ENCODE measurements around the gene KCNQ5. TPM values are rescaled to one million over a fixed set of nuclear protein-coding genes. Genes with fewer than 3 reads are reported as not detected.

The KCNQ5 gene
- total and polyA plus RNA-seq, 2 of the 8 experiments (the other 6 are each of a cell fraction or from before 2014, with no cell fraction given), result 0.83 to 1.2 TPM

DNA sequence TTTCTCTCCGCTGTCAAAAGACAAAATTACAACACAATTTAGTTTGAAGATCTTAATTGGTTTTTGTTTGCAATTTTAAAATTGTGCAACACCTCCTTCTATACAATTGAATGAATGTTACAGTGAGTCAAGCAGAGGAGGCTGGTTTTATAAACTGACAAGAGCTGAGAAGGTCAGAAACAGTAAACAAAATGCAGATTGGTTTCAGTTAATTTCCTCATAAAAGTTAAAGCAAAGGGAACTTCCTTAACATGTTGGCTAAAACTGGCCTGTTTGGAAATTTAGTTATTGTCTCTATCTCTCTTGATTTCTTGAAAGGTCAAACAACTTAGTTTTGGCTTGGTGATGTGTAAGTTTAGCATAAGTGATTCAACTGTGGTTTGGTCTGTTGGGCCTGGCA is 581.2 kb downstream of the KCNQ5 start:
- CTCF ChIA-PET (ENCODE audit: partially characterized antibody), result interaction anchor here (0.9 kb wide), 1 partner anchor 588 kb away, joined by 3 read pairs; no protein-coding TSS in a partner anchor
- 96% methylated on average over 1 of the region's 1 CpG; no CpG with 5 or more reads in 1 of the 2 experiments for whole genome bisulfite sequencing, 2 experiments (ENCODE audit: extremely low coverage in 1 of 2, insufficient coverage in 1 of 2, insufficient read length in 1 of 2, insufficient replicate concordance in 2 of 2, low coverage in 1 of 2, low lambda C conversion rate in 2 of 2, missing lambda C conversion rate in 1 of 2)

More for the DNA sequence above, 581.2 kb downstream of the KCNQ5 start:
- Histone ChIP-seq H3K79me1 (ENCODE audit: low read depth, low read length) (no peaks in the 10 kb centered on the region), H3K4ac (replicated peaks; ENCODE audit: insufficient read length, low read depth, low read length) (no peak overlapping the region), H3K27ac (ENCODE audit: low read depth, low read length) (no peak overlapping the region), H3K23ac (ENCODE audit: insufficient read length) (no peak overlapping the region), H4K20me1 (replicated peaks in 1 of 2; ENCODE audit: control insufficient read depth in 1 of 2, insufficient read depth in 2 of 2, low read length in 2 of 2) (no peaks in the 10 kb centered on the region), H3K14ac (ENCODE audit: insufficient read length) (no peak overlapping the region), H2BK120ac (replicated peaks; ENCODE audit: low read depth, low read length) (no peak overlapping the region), H2BK15ac (ENCODE audit: low read length) (no peak overlapping the region), H4K5ac (ENCODE audit: insufficient read length, low read depth, low read length) (no peak overlapping the region), H3K79me2 (ENCODE audit: control insufficient read depth in 1 of 2, insufficient read depth in 2 of 2, low read length in 2 of 2) (no peaks in the 10 kb centered on the region), H2BK5ac (ENCODE audit: low read depth, low read length) (no peak overlapping the region), H4K8ac (ENCODE audit: extremely low read depth, insufficient read depth, low read length) (no peak overlapping the region), H2AK5ac (ENCODE audit: low read depth, low read length) (no peak overlapping the region), H2BK20ac (ENCODE audit: low read length) (no peak overlapping the region), H3K56ac (replicated peaks; ENCODE audit: insufficient read length, low read depth, low read length) (no peak overlapping the region), H3K4me2 (ENCODE audit: insufficient read depth in 1 of 2, low read depth in 2 of 2, low read length in 2 of 2) (no peak overlapping the region), H3K4me3 (ENCODE audit: extremely low read depth in 1 of 4, insufficient read depth in 2 of 4, low read depth in 3 of 4, low read length in 4 of 4) (no peak overlapping the region), H3K9me3 (ENCODE audit: insufficient read depth in 2 of 2, low read depth in 1 of 2, low read length in 1 of 2) (peaks cover 3 to 12% of the 10 kb centered on the region in 2 experiments; a peak in 3 of 4 replicates), H3K23me2 (ENCODE audit: low read depth, low read length) (no peaks in the 10 kb centered on the region), H3K36me3 (ENCODE audit: control insufficient read depth in 2 of 4, insufficient read depth in 4 of 4, low read length in 3 of 4) (no peaks in the 10 kb centered on the region), H3K4me1 (replicated peaks in 1 of 4; ENCODE audit: control insufficient read depth in 3 of 4, insufficient read depth in 4 of 4, low read length in 3 of 4) (peaks cover 0 to 4% (median 0%) of the 10 kb centered on the region in 4 experiments; a peak in 2 of 7 replicates), H4K91ac (replicated peaks; ENCODE audit: insufficient read length, low read length) (no peak overlapping the region), H2AFZ (ENCODE audit: low read length) (no peak overlapping the region), H2BK12ac (ENCODE audit: low read depth, low read length) (no peak overlapping the region), H3K9ac (replicated peaks in 1 of 4; ENCODE audit: extremely low read depth in 1 of 4, low read depth in 3 of 4, low read length in 3 of 4) (no peak overlapping the region), H3K27me3 (replicated peaks in 1 of 4; ENCODE audit: control insufficient read depth in 3 of 4, extremely low read depth in 1 of 4, insufficient read depth in 3 of 4, low read length in 3 of 4) (no peaks in the 10 kb centered on the region), H3K18ac (ENCODE audit: extremely low read depth, low read length) (no peak overlapping the region)
- POLR2A ChIA-PET (ENCODE audit: partially characterized antibody), result no interaction called here
- no peak for FAIRE-seq
- TF ChIP-seq CHD2 (IDR thresholded peaks at IDR 0.05; ENCODE audit: low read length) (no peak), YY1 (IDR thresholded peaks at IDR 0.05; ENCODE audit: low read depth, low read length) (no peak), NRF1 (IDR thresholded peaks at IDR 0.05; ENCODE audit: low read depth, low read length) (no peak), SP1 (IDR thresholded peaks at IDR 0.05; ENCODE audit: low read depth, low read length) (no peak), EP300 (IDR thresholded peaks at IDR 0.05; ENCODE audit: borderline replicate concordance in 1 of 2, low read depth in 2 of 2, low read length in 2 of 2) (no peak), KDM4A (IDR thresholded peaks at IDR 0.05; ENCODE audit: low read depth, low read length, severe bottlenecking) (no peak), TEAD4 (IDR thresholded peaks at IDR 0.05; ENCODE audit: low read depth, low read length) (no peak), MAX (IDR thresholded peaks at IDR 0.05) (no peak)
- no peak for DNase-seq (ENCODE audit: low read depth in 1 of 2, low spot score in 2 of 2)

Data from H1 (cell line).